D721Med (cell line): ENCODE data around the gene ATXN7L2.
A peak's percentile ranks its signal among the peaks of the same experiment; 100 is the strongest.

Source experiments
- DNase-seq: peaks from one replicate; pipeline ENCODE4 v3.0.0; 2011; ENCODE audit warnings: low spot score; ENCODE audit not compliant: insufficient read length
- FAIRE-seq: peaks from 2 replicates; lab custom pipeline; 2011; peaks lifted over from hg19 to GRCh38; lab: Jason Lieb, UNC
- CTCF ChIP-seq: IDR thresholded peaks from 2 replicates; pipeline ENCODE4 v1.5.1; 2012; ENCODE audit warnings: mild to moderate bottlenecking, control low read depth; ENCODE audit not compliant: insufficient read depth; ENCODE audit errors: missing control alignments

The ATXN7L2 gene

GRCh38 chr1:109509176-109510134 is 25.8 kb downstream of the ATXN7L2 start, which contains the start of gene AMIGO1:
AMIGO1 (minus strand) TSS chr1:109509727; CDS start chr1:109508912, 815 bp downstream.
- FAIRE-seq (no peak), DNase-seq (peak; percentile 82)
- no peak for TF ChIP-seq CTCF

GRCh38 chr1:109513110-109513710 is 29.5 kb downstream of the ATXN7L2 start:
- TF ChIP-seq CTCF, result no peak
- FAIRE-seq (no peak), DNase-seq (no peak)

GRCh38 chr1:109514846-109515245 is 31.1 kb downstream of the ATXN7L2 start:
- FAIRE-seq, result no peak
- no peak for TF ChIP-seq CTCF
- DNase-seq, result no peak

- DNase-seq (no peak), FAIRE-seq (no peak)
- no peak for TF ChIP-seq CTCF
Measured at GRCh38 chr1:109516872-109517271, 33.2 kb downstream of the ATXN7L2 start.

- TF ChIP-seq CTCF, result no peak
- FAIRE-seq (no peak), DNase-seq (no peak)
Measured at GRCh38 chr1:109517337-109517736, 33.6 kb downstream of the ATXN7L2 start.

- no peak for TF ChIP-seq CTCF
- no peak for FAIRE-seq
- no peak for DNase-seq
Measured at GRCh38 chr1:109521002-109521951, 37.6 kb downstream of the ATXN7L2 start.
